Peyer's patch (tissue), 4 donors: ENCODE results near the gene TMEM132A. TPM values are rescaled to one million over a fixed set of nuclear protein-coding genes. Genes with fewer than 3 reads are reported as not detected.

Experiments used
- DNase-seq, 3 donors: peaks; one replicate each; pipeline ENCODE4 v3.0.0-alpha.2; 2017 to 2019
- H3K27ac ChIP-seq, 4 donors: fragments of 200-600 bp; sonication (generic); one replicate each; pipeline ENCODE4 v1.5.1; 2016 to 2019
- H3K27me3 ChIP-seq, 2 donors: fragments of 200-600 bp; sonication (generic); one replicate each; pipeline ENCODE4 v1.5.1; 2019
- H3K36me3 ChIP-seq, 3 donors: fragments of 200-600 bp; sonication (generic); one replicate each; pipeline ENCODE4 v1.5.1; 2016 to 2019
- H3K4me1 ChIP-seq, 4 donors: fragments of 200-600 bp; sonication (generic); one replicate each; pipeline ENCODE4 v1.5.1; 2016 to 2019
- H3K4me3 ChIP-seq, 4 donors: fragments of 200-600 bp; sonication (generic); 1 replicate in 3 of 4; 2 replicates in 1 of 4; pipeline ENCODE4 v1.5.1; 2016 to 2019; ENCODE audit warnings: mild to moderate bottlenecking in 1 of 4
- H3K9me3 ChIP-seq, 4 donors: fragments of 200-600 bp; sonication (generic); one replicate each; pipeline ENCODE4 v1.5.1; 2016 to 2019; ENCODE audit warnings: mild to moderate bottlenecking in 1 of 4
- POLR2A ChIP-seq, 2 donors: fragments of 450-650 bp; IDR thresholded peaks; one replicate each; pipeline ENCODE4 v1.5.1; 2017; ENCODE audit warnings: antibody characterized with exemption in 2 of 2, mild to moderate bottlenecking in 2 of 2, moderate library complexity in 2 of 2
- total RNA-seq, 4 donors: library from RNA; depleted of rRNA; stranded (reverse); fragments of >200 nt; gene quantifications; one replicate each; pipeline ENCODE4 v1.1.0, GENCODE V29; 2016
- TF ChIP-seq, protein P1 (sequence below), 6 experiments: fragments of 450-650 bp in 4 of 6; fragments of 200-600 bp in 2 of 6; sonication (generic) in 1 of 6; IDR thresholded peaks; one replicate each; pipeline ENCODE4 v1.5.1; 2017 to 2019; ENCODE audit warnings: antibody characterized with exemption in 6 of 6, mild to moderate bottlenecking in 3 of 6, moderate library complexity in 1 of 6

Gene TMEM132A
- total RNA-seq, 4 donors from 2014 or later = 1.6 to 28.9 (median 4.0) TPM

DNA sequence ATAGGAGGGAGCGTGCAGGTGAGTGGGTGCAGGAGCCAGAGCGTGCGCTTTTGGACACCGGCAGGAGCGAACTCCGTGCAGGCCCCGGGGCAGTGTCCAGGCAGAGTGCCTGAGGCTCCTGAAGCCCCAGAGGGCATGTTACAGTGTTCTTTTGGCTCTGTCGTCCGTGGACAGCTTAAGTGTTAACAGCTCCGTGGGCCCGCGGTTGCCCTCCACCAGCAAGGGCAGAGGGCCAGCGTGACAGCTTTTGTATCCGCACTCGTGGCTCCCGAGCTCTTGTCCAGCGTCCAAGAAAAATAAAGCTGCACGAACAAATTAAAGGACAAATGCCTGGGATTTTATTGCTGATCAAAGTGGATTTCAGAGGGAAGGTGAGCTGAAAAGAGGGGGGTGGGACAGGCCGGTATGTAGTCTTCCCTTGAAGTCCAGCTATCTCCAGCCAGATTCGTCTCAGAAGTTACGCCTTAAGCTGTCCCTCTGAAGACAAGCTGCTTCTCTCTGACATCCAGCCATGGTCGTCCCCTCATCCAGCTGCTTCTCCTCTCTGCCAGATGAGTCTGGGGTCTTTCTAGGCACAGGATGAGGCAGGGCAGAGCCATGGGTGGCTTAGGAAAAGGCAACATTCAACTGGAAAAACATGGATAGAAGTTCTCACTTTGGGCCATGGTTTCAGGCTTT lies 11.3 kb upstream of the TMEM132A start:
- H3K27me3 ChIP-seq = no peaks in the 10 kb centered on the region
- no peaks in the 10 kb centered on the region for H3K9me3 ChIP-seq
- H3K36me3 ChIP-seq = no peaks in the 10 kb centered on the region
- TF ChIP-seq, protein P1, sequence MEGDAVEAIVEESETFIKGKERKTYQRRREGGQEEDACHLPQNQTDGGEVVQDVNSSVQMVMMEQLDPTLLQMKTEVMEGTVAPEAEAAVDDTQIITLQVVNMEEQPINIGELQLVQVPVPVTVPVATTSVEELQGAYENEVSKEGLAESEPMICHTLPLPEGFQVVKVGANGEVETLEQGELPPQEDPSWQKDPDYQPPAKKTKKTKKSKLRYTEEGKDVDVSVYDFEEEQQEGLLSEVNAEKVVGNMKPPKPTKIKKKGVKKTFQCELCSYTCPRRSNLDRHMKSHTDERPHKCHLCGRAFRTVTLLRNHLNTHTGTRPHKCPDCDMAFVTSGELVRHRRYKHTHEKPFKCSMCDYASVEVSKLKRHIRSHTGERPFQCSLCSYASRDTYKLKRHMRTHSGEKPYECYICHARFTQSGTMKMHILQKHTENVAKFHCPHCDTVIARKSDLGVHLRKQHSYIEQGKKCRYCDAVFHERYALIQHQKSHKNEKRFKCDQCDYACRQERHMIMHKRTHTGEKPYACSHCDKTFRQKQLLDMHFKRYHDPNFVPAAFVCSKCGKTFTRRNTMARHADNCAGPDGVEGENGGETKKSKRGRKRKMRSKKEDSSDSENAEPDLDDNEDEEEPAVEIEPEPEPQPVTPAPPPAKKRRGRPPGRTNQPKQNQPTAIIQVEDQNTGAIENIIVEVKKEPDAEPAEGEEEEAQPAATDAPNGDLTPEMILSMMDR (IDR thresholded peaks at IDR 0.05) = no peak
- TF ChIP-seq POLR2A (IDR thresholded peaks at IDR 0.05) = no peak
- peak in 1 of 3 donors; percentile 46 for DNase-seq
- H3K27ac ChIP-seq = peak overlapping the region; percentile 90 to 94 (median 92)
- peaks cover 0 to 19% (median 11%) of the 10 kb centered on the region in 4 donors for H3K4me1 ChIP-seq
- H3K4me3 ChIP-seq = no peak overlapping the region

GRCh38 chr11:60913793-60914632 lies 10.2 kb upstream of the TMEM132A start, which contains the start of gene TMEM109:
Gene TMEM109, plus strand, starts transcription at chr11:60914158. Its CDS starts 5,536 bp downstream, at chr11:60919694.
- no peaks in the 10 kb centered on the region for H3K36me3 ChIP-seq
- peaks cover 0 to 24% (median 13%) of the 10 kb centered on the region in 4 donors for H3K4me1 ChIP-seq
- TF ChIP-seq POLR2A (IDR thresholded peaks at IDR 0.05) = peak in 1 of 2 donors; percentile 57
- TF ChIP-seq, protein P1 (IDR thresholded peaks at IDR 0.05) = peak in 3 of 6 experiments; percentile 20 to 35 (median 26)
- peak; percentile 89 to 97 (median 89) for DNase-seq
- no peaks in the 10 kb centered on the region for H3K9me3 ChIP-seq
- peak within 1 kb of the TSS; percentile 90 to 94 (median 92) for H3K27ac ChIP-seq
- H3K27me3 ChIP-seq = no peaks in the 10 kb centered on the region
- H3K4me3 ChIP-seq = peak within 1 kb of the TSS; percentile 57 to 81 (median 72)

DNA sequence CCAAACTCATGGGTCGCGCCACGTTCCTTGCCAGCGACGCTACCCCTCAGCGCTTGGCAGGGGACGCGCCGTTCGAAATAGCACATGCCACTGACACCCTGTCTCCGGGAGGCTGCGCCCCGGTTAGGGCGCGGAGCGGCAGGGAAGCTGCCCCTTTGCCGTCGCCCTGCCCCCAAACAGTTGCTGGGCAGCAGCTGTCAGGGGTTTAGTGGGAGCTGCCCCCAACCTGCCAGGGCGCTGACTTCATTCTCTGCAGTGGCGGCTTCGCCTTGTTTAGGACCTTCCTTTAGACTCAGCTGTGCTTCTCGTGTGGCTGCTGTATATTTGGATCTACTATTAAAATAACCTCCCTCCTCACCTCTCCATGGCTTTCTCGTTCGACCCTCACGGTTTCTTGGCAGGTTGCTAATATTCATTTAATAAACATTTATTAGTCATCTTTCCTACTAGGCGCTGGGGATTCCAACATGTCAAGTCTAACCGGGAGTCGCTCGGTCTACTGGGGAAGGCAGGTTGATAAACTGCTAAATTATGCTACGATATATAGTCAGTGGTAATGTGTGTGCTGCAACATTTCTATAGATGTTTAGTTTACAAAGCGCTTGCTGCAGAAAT lies 9.5 kb upstream of the TMEM132A start:
- peak overlapping the region; percentile 57 to 81 (median 72) for H3K4me3 ChIP-seq
- no peaks in the 10 kb centered on the region for H3K9me3 ChIP-seq
- peaks cover 0 to 24% (median 18%) of the 10 kb centered on the region in 4 donors for H3K4me1 ChIP-seq
- peak; percentile 35 to 68 (median 63) for DNase-seq
- TF ChIP-seq, protein P1 (IDR thresholded peaks at IDR 0.05) = no peak
- no peak for TF ChIP-seq POLR2A (IDR thresholded peaks at IDR 0.05)
- no peaks in the 10 kb centered on the region for H3K27me3 ChIP-seq
- H3K27ac ChIP-seq = peak overlapping the region; percentile 90 to 94 (median 92)
- peaks cover 0 to 3% (median 0%) of the 10 kb centered on the region in 3 donors for H3K36me3 ChIP-seq

GRCh38 chr11:60915248-60915914 lies 8.9 kb upstream of the TMEM132A start:
- Histone ChIP-seq H3K36me3 (peaks cover 0 to 10% (median 0%) of the 10 kb centered on the region in 3 donors), H3K27ac (peak overlapping the region; percentile 90 to 94 (median 92)), H3K27me3 (no peaks in the 10 kb centered on the region), H3K9me3 (no peaks in the 10 kb centered on the region), H3K4me1 (peaks cover 0 to 24% (median 18%) of the 10 kb centered on the region in 4 donors), H3K4me3 (peak overlapping the region; percentile 57 to 81 (median 72))
- TF ChIP-seq, protein P1 (IDR thresholded peaks at IDR 0.05) = peak in 4 of 6 experiments; percentile 16 to 32 (median 24)
- TF ChIP-seq POLR2A (IDR thresholded peaks at IDR 0.05) = no peak
- DNase-seq = peak; percentile 64 to 93 (median 90)
